ENCODE data around the gene TKT.

Gene TKT

GRCh38 chr3:53195066-53195450, 60.8 kb downstream of the TKT start:
- DNase-seq, result no peak

DNA sequence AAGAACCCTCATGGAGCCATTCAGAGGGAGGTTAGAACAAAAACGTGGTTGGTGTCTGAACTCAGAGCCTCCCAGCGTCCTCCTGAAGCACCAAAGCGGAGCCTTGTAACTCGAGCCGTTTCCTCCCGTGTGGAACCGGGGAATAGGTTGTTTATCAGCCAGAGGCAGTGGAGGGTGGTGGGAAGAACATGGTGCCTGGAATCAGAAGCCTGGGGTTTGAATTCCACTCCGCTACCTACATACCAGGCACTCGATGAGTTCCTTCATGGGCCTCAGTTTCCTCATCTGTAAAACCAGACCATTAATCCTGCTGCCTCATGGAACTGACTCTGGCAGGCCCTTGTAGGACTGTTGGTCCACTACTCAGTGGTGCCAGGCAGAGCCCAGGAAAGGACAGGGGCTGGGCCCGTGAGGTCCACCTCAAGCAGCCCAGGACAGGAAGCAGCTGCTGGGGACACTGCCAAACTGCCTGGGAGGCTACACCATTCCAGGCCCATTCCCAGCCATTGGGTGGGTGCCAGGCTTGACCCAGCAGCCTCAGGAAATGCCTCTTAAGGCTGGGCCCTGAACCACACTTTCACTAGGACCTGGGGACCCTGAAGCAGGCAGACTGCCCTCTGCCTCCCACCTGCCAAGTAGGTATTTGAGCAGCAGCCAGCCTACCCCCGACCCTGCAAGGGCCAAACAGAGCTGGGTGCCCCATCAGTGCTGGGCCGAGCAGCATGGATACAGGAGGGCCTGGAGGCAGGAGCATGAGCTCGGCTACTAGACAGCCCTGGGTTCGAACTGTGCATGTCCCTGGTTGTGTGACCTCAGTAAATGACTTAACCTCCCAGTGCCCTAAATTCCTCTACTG, 61.4 kb downstream of the TKT start:
- no peak for DNase-seq

GRCh38 chr3:53193466-53194209, 62.2 kb downstream of the TKT start:
- DNase-seq, result no peak

DNA sequence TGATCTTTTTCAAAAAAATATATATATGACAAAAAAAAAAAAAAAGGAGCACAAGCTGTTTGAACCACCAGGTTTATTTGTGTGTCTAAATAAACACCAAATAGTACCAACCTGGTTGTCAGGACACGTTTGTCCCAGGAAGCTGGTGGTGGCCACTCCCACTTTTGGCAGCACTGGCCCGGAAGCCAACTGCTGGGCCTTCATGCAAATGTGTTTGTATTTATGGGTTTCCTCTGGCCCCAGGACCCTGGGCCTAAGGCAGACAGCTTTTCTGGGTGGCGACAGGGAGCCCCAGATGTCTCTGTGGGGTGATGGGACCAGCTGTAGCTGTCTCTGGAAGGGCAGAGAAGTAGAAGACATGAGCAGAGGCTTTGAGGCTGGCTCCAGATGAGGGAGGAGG, 63.2 kb downstream of the TKT start:
- no peak for DNase-seq

DNA sequence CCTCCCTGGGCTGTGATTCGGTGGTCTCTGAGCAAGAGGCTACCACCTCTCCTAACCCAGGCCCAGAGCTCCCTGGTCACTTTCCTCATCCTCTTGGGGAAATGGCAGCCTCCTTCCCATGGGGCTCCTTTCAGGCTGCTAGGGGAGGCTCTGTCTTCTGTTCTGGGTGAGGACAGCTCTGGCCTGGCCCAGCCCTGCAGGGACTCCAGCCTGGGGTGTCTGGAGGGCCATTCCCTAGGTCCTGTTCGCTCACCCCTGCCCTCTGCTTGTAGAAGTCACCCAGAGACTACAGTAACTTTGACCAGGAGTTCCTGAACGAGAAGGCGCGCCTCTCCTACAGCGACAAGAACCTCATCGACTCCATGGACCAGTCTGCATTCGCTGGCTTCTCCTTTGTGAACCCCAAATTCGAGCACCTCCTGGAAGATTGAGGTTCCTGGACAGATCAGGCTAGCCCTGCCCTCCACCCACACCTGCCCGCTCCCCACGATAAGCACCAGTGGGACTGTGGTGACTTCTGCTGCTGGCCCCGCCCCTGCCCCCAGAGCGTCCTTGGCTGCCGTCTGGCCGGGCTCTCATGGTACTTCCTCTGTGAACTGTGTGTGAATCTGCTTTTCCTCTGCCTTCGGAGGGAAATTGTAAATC, 63.9 kb downstream of the TKT start:
- DNase-seq, result no peak

DNA sequence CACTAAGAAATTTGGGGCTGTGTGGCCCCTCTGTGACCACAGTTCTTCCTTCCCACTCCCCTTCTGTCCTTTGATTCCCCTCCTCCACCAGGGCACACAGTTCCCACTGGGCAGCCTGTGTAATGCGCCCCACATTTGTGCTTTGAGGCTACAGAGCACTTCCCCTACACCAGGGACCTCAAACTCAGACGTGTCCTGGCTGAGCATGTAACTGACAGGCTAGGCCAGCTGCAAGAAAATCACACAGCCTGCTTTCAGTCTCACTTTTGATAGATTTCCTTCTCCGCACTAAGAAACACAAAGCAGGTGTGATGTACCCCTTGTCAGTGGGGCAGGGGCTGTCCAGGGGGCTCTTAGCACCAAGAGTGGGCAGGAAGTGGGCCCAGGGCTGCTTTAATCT, 65.2 kb downstream of the TKT start:
- no peak for DNase-seq

DNA sequence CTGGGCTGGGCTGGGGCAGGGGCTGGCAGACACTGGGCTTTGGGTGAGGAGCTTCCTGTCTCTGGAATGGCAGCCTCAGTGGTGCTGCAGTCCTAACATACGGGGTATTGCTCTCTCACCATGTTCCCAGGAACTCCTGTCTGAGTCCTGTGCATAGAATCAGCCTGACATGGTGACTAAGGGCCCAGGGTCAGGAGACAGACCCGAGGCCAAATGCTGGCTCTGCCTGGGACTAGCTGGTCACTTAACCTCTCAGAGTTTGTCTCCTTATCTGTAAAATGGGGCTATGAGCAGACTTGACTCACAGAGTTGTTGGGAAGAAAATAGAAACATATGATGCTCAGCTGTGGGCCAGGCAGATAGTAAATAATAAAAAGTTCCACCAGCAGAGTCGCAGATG, 66.5 kb downstream of the TKT start:
- DNase-seq, result no peak

DNA sequence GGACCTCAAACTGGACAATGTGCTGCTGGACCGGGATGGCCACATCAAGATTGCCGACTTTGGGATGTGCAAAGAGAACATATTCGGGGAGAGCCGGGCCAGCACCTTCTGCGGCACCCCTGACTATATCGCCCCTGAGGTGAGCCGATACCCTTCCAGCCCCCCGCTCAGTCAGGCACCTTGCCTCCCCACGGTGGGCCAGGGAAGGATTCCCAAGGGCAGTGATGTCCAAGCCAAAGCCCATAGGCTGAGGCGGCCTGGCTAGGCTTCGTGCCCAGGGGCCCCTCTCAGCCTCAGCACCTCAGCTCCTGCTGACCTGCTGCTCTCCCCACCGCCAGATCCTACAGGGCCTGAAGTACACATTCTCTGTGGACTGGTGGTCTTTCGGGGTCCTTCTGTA, 67.1 kb downstream of the TKT start:
- no peak for DNase-seq

DNA sequence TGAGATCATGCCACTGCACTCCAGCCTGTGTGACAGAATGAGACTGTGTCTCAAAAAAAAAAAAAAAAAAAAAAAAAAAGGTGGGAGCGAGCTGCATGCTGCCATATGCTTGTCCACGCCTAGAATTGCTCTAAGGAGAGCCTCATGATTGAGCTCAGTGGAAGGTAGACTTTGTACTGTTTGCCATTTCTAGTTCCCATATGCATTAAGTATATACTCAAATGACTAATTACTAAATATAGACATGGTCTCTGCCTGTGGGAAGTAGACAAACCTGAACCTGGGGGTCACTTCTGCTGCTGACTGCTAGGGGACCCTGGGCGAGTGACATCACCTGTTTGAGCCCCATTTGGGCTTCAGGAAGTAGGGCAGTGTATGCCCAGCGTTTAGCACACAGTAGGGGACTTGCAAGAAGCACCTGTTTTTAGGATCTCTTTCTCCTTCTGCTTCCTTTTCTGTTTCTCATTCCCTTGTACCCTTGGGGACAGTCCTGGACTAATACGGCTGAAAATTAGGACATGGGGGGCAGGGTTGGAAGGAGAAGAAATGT, 67.6 kb downstream of the TKT start:
- no peak for DNase-seq

DNA sequence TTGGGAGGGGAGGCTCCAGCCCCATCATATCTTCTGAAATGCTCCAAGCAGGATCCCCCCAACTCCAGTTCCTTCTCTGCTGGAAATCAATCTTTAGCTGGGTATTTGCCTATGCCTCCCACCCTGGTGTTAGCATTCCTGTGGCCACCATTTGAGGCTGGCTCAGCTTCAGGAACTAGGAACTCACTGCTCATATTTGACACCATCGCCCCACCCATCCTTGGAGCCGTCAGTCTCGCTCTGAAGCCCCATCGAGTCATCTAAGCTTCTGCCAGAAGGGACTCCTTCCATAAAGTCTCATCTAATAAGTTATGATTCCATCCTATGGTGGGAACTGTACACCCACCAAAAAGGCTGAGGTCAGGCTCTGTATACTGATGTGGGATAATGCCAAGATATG, 68.4 kb downstream of the TKT start:
- DNase-seq, result no peak

DNA sequence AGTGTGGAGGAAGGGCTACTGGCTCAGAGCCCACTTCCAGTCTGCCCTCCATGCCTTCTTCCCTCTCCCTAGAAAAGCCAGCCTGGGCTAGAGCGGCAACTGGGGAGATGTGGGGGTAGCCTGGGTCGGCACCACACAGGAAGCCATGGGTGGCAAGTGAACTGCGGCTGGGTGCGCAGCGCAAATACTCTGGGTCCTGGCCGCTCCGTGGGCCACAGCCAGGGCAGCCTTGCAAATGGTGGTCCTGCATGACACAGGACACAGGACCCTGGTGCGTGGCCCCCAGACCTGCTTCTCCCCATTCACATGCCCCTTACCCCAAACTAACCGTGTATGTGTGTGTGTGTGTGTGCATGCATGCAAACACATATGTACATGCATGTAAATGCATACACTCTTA, 69.1 kb downstream of the TKT start:
- no peak for DNase-seq

- DNase-seq, result no peak
Observed at GRCh38 chr3:53185761-53186465, 69.9 kb downstream of the TKT start.

DNA sequence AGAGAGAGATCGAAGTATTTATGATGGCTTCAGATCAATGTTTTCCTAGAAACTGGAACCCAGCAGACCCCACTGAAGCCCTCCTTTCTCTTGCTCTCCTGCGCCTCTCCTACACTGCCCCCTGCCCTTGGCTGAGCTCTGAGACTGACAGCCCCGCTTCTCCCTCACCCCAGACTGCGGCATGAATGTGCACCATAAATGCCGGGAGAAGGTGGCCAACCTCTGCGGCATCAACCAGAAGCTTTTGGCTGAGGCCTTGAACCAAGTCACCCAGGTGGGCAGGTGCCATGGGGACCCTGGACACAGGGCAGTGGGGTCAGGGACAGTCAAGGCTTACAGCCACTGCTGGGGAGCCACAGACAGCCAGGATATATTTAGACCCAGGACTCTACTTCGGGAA, 71.1 kb downstream of the TKT start:
- DNase-seq, result no peak

DNA sequence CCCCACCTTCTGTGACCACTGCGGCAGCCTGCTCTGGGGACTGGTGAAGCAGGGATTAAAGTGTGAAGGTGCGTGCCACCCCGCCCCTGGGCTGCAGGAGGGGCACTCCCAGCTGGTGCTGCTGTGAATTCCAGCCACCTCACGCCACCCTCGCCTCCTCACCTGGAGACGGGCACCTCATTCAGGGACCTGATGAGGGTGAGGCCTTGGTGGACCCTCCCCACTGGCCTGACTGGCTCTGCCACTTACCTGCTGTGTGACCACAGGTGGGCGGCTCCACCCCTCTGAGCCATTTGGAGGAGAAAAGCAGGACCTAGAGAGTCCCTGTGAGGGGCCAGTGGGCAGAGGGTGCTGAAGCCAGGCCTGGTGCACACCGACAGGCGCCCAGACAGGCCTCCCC, 72.3 kb downstream of the TKT start:
- no peak for DNase-seq

DNA sequence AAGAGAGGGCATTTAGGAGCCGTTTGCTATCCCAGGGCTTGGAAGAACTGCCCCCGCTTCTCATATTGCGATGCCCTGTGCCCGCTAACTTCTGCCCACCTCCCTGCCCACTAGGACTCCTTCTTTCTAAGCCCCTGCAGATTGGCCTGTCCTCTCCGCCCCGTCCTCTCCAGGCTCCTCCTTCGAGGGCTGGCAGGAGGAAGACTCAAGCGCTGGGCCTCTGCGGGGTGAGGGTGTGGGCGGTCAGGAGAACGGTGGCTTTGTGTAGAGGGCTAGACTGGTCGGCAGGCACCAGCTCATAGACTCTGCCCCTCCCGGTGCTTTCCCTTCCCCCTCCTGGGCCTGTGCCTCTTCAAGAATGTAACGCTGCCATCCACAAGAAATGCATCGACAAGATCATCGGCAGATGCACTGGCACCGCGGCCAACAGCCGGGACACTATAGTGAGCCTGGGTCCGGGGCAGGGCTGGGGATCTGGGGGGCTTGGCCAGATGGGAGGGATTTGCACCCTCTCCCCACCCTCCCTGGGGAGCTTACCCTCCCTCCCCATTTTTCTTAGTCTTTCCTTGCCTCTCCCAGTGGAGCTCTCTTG, 73.0 kb downstream of the TKT start:
- no peak for DNase-seq

DNA sequence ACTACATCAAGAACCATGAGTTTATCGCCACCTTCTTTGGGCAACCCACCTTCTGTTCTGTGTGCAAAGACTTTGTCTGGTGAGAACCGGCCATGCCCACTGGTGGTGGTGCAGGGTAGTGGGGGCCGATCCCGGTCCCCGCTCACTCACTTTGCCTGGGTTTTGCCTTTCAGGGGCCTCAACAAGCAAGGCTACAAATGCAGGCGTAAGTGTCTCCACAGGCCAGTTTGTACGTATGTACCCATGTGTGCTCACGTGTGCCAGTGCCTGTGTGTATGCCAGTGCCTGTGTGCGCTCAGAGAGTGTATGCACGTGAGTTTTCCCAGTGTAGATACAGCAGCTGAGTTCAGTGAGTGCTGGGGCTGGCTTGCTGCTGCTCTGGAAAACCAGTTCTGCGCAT, 74.3 kb downstream of the TKT start:
- no peak for DNase-seq

DNA sequence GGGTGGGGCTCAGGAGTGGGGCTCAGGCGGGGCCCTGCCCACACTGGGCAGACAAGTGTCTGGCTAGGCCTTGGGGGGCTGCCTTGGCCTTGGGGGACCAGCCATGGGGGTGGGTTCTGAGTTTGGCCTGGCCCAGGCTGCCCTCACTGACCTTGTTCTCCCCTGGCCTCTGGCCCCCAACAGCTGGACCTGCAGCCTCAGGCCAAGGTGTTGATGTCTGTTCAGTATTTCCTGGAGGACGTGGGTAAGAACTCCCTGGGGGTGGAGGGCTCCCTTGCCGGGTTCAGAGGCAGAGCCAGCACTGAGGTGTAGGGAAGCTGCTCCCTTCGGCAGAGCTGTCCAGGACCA, 74.8 kb downstream of the TKT start:
- no peak for DNase-seq

GRCh38 chr3:53180305-53181023, 75.4 kb downstream of the TKT start:
- no peak for DNase-seq

- no peak for DNase-seq
Observed at GRCh38 chr3:53179580-53179979, 76.2 kb downstream of the TKT start.

DNA sequence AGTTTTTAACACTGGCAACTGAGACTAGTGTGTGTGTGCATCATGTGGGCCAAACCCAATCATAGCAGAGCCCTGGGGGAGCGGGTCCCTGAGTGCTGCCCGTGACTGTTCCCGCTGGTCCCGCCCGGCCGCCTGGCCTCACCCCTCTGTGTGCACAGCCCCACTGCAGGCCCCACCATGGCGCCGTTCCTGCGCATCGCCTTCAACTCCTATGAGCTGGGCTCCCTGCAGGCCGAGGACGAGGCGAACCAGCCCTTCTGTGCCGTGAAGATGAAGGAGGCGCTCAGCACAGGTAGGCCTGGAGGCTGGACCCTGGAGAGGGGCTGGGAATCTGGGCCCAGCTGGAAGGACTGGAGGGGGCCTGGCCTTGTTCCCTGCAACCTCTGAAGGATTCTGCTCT, 77.6 kb downstream of the TKT start:
- DNase-seq, result no peak

DNA sequence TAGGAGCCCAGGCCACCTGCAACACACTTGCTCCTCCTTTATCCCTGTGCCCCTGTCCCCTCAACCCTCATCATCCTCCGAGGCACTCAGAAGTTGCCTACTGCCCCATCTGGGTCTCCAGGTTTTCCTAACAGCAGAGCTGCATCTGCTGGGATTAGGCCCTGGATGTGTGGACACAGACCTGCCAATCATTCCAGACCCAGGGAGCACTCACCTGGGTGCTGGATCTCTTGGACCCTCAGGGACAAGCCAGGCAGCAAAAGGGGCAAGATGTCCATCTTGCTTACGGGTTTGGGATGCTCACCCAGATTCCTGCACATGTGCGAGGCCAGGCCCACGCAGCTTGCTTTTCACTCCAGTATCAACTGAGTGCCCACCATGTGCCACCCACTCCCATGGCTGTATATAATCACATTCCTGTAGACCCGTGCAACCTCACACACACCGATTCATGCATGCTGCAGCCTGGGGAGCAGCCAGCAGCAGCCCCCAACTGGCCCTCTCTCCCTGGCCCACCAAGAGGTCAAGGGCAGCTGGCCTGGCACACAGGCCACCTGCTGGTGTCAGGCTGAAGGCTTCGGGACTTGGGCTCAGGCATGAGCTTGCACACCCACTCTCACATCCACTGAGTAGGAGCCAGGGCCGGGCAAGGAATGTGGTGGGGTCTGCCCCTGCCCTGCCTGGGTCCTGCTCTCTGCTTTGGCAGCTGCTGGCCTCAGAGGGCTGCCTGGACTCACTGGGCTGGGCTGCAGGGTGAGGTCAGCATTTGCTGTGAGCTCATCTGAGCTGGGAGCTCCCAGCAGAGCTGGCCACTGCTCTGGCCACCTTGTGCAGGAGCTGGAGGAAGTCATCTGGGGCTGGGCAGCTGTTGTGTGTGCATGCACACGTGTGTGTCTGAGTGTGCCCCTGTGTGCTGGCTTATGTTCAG, 79.9 kb downstream of the TKT start:
- DNase-seq, result no peak

Measured in NCI-H774 (cell line).